ENCODE data around the gene RFTN1.

The RFTN1 gene

GRCh38 chr3:16536996-16537395 lies 23.5 kb upstream of the RFTN1 start (continued):
- TF ChIP-seq, protein P1, sequence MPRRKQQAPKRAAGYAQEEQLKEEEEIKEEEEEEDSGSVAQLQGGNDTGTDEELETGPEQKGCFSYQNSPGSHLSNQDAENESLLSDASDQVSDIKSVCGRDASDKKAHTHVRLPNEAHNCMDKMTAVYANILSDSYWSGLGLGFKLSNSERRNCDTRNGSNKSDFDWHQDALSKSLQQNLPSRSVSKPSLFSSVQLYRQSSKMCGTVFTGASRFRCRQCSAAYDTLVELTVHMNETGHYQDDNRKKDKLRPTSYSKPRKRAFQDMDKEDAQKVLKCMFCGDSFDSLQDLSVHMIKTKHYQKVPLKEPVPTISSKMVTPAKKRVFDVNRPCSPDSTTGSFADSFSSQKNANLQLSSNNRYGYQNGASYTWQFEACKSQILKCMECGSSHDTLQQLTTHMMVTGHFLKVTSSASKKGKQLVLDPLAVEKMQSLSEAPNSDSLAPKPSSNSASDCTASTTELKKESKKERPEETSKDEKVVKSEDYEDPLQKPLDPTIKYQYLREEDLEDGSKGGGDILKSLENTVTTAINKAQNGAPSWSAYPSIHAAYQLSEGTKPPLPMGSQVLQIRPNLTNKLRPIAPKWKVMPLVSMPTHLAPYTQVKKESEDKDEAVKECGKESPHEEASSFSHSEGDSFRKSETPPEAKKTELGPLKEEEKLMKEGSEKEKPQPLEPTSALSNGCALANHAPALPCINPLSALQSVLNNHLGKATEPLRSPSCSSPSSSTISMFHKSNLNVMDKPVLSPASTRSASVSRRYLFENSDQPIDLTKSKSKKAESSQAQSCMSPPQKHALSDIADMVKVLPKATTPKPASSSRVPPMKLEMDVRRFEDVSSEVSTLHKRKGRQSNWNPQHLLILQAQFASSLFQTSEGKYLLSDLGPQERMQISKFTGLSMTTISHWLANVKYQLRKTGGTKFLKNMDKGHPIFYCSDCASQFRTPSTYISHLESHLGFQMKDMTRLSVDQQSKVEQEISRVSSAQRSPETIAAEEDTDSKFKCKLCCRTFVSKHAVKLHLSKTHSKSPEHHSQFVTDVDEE (CRISPR knock-in tag; IDR thresholded peaks at IDR 0.05): no peak

- no peak for ATAC-seq
- TF ChIP-seq ZNF565 (CRISPR knock-in tag; conservative IDR thresholded peaks at IDR 0.05; ENCODE audit: low read depth) (no peak), ESRRG (CRISPR knock-in tag; IDR thresholded peaks at IDR 0.05) (no peak)
Observed at GRCh38 chr3:16536344-16536663, 22.8 kb upstream of the RFTN1 start.

- no peak for ATAC-seq
- TF ChIP-seq, protein P2, sequence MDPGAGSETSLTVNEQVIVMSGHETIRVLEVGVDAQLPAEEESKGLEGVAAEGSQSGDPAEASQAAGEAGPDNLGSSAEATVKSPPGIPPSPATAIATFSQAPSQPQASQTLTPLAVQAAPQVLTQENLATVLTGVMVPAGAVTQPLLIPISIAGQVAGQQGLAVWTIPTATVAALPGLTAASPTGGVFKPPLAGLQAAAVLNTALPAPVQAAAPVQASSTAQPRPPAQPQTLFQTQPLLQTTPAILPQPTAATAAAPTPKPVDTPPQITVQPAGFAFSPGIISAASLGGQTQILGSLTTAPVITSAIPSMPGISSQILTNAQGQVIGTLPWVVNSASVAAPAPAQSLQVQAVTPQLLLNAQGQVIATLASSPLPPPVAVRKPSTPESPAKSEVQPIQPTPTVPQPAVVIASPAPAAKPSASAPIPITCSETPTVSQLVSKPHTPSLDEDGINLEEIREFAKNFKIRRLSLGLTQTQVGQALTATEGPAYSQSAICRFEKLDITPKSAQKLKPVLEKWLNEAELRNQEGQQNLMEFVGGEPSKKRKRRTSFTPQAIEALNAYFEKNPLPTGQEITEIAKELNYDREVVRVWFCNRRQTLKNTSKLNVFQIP (CRISPR knock-in tag; IDR thresholded peaks at IDR 0.05; ENCODE audit: borderline replicate concordance, low read depth): no peak
Observed at GRCh38 chr3:16534640-16535262, 21.3 kb upstream of the RFTN1 start.

- no peak for ATAC-seq
- TF ChIP-seq GLIS3 (CRISPR knock-in tag; IDR thresholded peaks at IDR 0.05): no peak
- no peak for TF ChIP-seq TCF4 (CRISPR knock-in tag; IDR thresholded peaks at IDR 0.05; ENCODE audit: borderline replicate concordance)
- no peak for TF ChIP-seq CSRNP3 (CRISPR knock-in tag; IDR thresholded peaks at IDR 0.05)
- TF ChIP-seq ZC3H10 (CRISPR knock-in tag; IDR thresholded peaks at IDR 0.05): no peak
- TF ChIP-seq SNAI2 (CRISPR knock-in tag; IDR thresholded peaks at IDR 0.05): no peak
- no peak for TF ChIP-seq OSR1 (CRISPR knock-in tag; IDR thresholded peaks at IDR 0.05)
- TF ChIP-seq, protein P2 (CRISPR knock-in tag; IDR thresholded peaks at IDR 0.05; ENCODE audit: borderline replicate concordance, low read depth): no peak
- TF ChIP-seq ZNF565 (CRISPR knock-in tag; conservative IDR thresholded peaks at IDR 0.05; ENCODE audit: low read depth): no peak
- TF ChIP-seq ZFP3 (CRISPR knock-in tag; IDR thresholded peaks at IDR 0.05): no peak
- no peak for TF ChIP-seq CSDC2 (CRISPR knock-in tag; IDR thresholded peaks at IDR 0.05)
- TF ChIP-seq ISL1 (CRISPR knock-in tag; IDR thresholded peaks at IDR 0.05): no peak
- TF ChIP-seq ZNF8 (CRISPR knock-in tag; IDR thresholded peaks at IDR 0.05): no peak
Observed at GRCh38 chr3:16533928-16534574, 20.6 kb upstream of the RFTN1 start.

DNA sequence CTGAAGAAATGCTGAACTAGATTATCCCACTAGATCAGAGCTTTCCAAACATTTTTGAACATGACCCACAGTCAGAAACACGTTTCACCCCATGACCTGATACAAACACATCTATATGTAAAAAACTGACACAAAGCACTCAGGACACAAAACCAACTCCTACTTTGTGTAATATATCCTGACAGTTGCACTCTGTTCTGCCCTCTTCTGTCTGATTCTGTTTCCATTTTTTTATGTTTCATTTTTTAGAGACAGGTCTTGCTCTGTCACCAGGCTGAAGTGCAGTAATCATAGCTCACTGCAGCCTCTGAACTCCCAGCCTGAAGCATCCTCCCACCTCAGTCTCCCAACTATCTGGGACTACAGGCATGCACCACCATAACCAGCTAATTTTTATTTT lies 15.8 kb upstream of the RFTN1 start:
- peak; percentile 59; the same call in 2 of the 3 replicates for ATAC-seq
- TF ChIP-seq ZC3H10 (CRISPR knock-in tag; IDR thresholded peaks at IDR 0.05) (no peak), ZNF70 (CRISPR knock-in tag; IDR thresholded peaks at IDR 0.05) (no peak), ZFP30 (CRISPR knock-in tag; IDR thresholded peaks at IDR 0.05) (no peak), ARNTL (CRISPR knock-in tag; IDR thresholded peaks at IDR 0.05; ENCODE audit: borderline replicate concordance, low read depth) (no peak), CREB5 (CRISPR knock-in tag; IDR thresholded peaks at IDR 0.05; ENCODE audit: low read depth) (no peak), PPARA (CRISPR knock-in tag; IDR thresholded peaks at IDR 0.05; ENCODE audit: borderline replicate concordance) (no peak), CSRNP3 (CRISPR knock-in tag; IDR thresholded peaks at IDR 0.05) (no peak), TCF4 (CRISPR knock-in tag; IDR thresholded peaks at IDR 0.05; ENCODE audit: borderline replicate concordance) (no peak), ZNF565 (CRISPR knock-in tag; conservative IDR thresholded peaks at IDR 0.05; ENCODE audit: low read depth) (no peak), ZFP3 (CRISPR knock-in tag; IDR thresholded peaks at IDR 0.05) (no peak)
- TF ChIP-seq, protein P1 (CRISPR knock-in tag; IDR thresholded peaks at IDR 0.05): no peak
